HepG2 (cell line): ENCODE data around the gene FANCG. TPM values are rescaled to one million over a fixed set of nuclear protein-coding genes. Genes with fewer than 3 reads are reported as not detected.

ENCODE experiments used
- FOXA1 ChIP-seq, 2 experiments: fragments of 450-650 bp in 1 of 2; sonication (generic) in 1 of 2; formaldehyde crosslinking in 1 of 2; IDR thresholded peaks; 2 replicates each; pipeline versions ENCODE4 v1.4.0 to v1.6.1; 2016 to 2020; ENCODE audit warnings: missing genetic modification reagents in 1 of 2
- KAT2B ChIP-seq: fragments of 150-350 bp; IDR thresholded peaks from 2 replicates; pipeline ENCODE4 v1.6.1; 2014; ENCODE audit warnings: low read depth, low read length, borderline replicate concordance
- KDM3A ChIP-seq: IDR thresholded peaks from 2 replicates; pipeline ENCODE4 v1.6.1; 2018; ENCODE audit warnings: low read depth, missing compliant biosample characterization
- NFKBIZ ChIP-seq: IDR thresholded peaks from 2 replicates; pipeline ENCODE4 v1.6.1; 2018; ENCODE audit warnings: missing genetic modification reagents, missing compliant biosample characterization
- NFYB ChIP-seq: sonication (generic); formaldehyde crosslinking; IDR thresholded peaks from 2 replicates; pipeline ENCODE4 v1.4.0; 2020; ENCODE audit warnings: missing genetic modification reagents
- NFYC ChIP-seq: IDR thresholded peaks from 2 replicates; pipeline ENCODE4 v1.6.1; 2016; ENCODE audit warnings: missing genetic modification reagents, missing compliant biosample characterization
- SALL1 ChIP-seq: sonication (generic); formaldehyde crosslinking; IDR thresholded peaks from 2 replicates; pipeline ENCODE4 v1.8.0; 2022; ENCODE audit warnings: mild to moderate bottlenecking, missing genetic modification reagents
- SMAD3 ChIP-seq: sonication (generic); formaldehyde crosslinking; IDR thresholded peaks from 2 replicates; pipeline ENCODE4 v1.4.0; 2020; ENCODE audit warnings: missing genetic modification reagents
- SNAI1 ChIP-seq: sonication (generic); formaldehyde crosslinking; IDR thresholded peaks from 2 replicates; pipeline ENCODE4 v1.5.0; 2020; ENCODE audit warnings: mild to moderate bottlenecking, missing genetic modification reagents, borderline replicate concordance
- TBX3 ChIP-seq: fragments of 450-650 bp; IDR thresholded peaks from 2 replicates; pipeline ENCODE4 v1.6.1; 2017; ENCODE audit warnings: antibody characterized with exemption, mild to moderate bottlenecking, inconsistent platforms, borderline replicate concordance
- TOPORS ChIP-seq: sonication (generic); formaldehyde crosslinking; IDR thresholded peaks from 2 replicates; pipeline ENCODE4 v1.8.0; 2023; ENCODE audit warnings: mild to moderate bottlenecking, missing genetic modification reagents
- ZNF234 ChIP-seq: sonication (generic); formaldehyde crosslinking; conservative IDR thresholded peaks from 2 replicates; pipeline ENCODE4 v1.5.1; 2020; ENCODE audit warnings: mild to moderate bottlenecking, missing genetic modification reagents
- ZNF557 ChIP-seq: sonication (generic); formaldehyde crosslinking; IDR thresholded peaks from 2 replicates; pipeline ENCODE4 v1.4.0; 2020; ENCODE audit warnings: missing genetic modification reagents
- ZNF780A ChIP-seq: sonication (generic); formaldehyde crosslinking; IDR thresholded peaks from 2 replicates; pipeline ENCODE4 v1.8.0; 2022; ENCODE audit warnings: mild to moderate bottlenecking, missing genetic modification reagents, moderate library complexity
- ZNF850 ChIP-seq: sonication (generic); formaldehyde crosslinking; conservative IDR thresholded peaks from 2 replicates; pipeline ENCODE4 v1.9.0; 2021; ENCODE audit warnings: mild to moderate bottlenecking, missing genetic modification reagents
- polyA plus RNA-seq, 8 experiments: library from polyadenylated mRNA; depleted of rRNA in 3 of 8; stranded (reverse) in 7 of 8; unstranded in 1 of 8; fragments of >200 nt; fragmentation: Illumina TruSeq in 4 of 8; extraction: Trizol in 4 of 8; gene quantifications; 2 replicates each; pipeline versions ENCODE4 v1.2.1 to v1.2.3, GENCODE V29; 2011 to 2016; ENCODE audit warnings: low read depth in 4 of 8, missing spikeins in 1 of 8, mixed read lengths in 1 of 8; ENCODE audit not compliant: insufficient read depth in 1 of 8
- total RNA-seq, 5 experiments: library from RNA; depleted of rRNA; stranded (reverse); fragments of >200 nt; fragmentation: Illumina TruSeq; extraction: Trizol; gene quantifications; 2 replicates each; pipeline ENCODE4 v1.2.3, GENCODE V29; 2016; ENCODE audit warnings: low read depth in 1 of 5
- TF ChIP-seq, protein P1 (sequence below): sonication (generic); formaldehyde crosslinking; IDR thresholded peaks from 2 replicates; pipeline ENCODE4 v1.8.1; 2023; ENCODE audit warnings: missing genetic modification reagents, inconsistent platforms, borderline replicate concordance
- TF ChIP-seq, protein P2 (sequence below): sonication (generic); formaldehyde crosslinking; IDR thresholded peaks from 2 replicates; pipeline ENCODE4 v1.5.1; 2020; ENCODE audit warnings: missing genetic modification reagents, mild to moderate bottlenecking, borderline replicate concordance
- TF ChIP-seq, protein P3 (sequence below): IDR thresholded peaks from 2 replicates; pipeline ENCODE4 v1.6.1; 2016
- TF ChIP-seq, protein P4 (sequence below): sonication (generic); formaldehyde crosslinking; IDR thresholded peaks from 2 replicates; pipeline ENCODE4 v1.5.1; 2020; ENCODE audit warnings: mild to moderate bottlenecking, missing genetic modification reagents, moderate library complexity
- TF ChIP-seq, protein P5 (sequence below): sonication (generic); formaldehyde crosslinking; IDR thresholded peaks from 2 replicates; pipeline ENCODE4 v1.4.0; 2020; ENCODE audit warnings: missing genetic modification reagents, borderline replicate concordance

The FANCG gene
- total and polyA plus RNA-seq, 2 of the 13 experiments (the other 11 are each of a cell fraction or from before 2014, with no cell fraction given) = 14.4 to 45.1 TPM

DNA sequence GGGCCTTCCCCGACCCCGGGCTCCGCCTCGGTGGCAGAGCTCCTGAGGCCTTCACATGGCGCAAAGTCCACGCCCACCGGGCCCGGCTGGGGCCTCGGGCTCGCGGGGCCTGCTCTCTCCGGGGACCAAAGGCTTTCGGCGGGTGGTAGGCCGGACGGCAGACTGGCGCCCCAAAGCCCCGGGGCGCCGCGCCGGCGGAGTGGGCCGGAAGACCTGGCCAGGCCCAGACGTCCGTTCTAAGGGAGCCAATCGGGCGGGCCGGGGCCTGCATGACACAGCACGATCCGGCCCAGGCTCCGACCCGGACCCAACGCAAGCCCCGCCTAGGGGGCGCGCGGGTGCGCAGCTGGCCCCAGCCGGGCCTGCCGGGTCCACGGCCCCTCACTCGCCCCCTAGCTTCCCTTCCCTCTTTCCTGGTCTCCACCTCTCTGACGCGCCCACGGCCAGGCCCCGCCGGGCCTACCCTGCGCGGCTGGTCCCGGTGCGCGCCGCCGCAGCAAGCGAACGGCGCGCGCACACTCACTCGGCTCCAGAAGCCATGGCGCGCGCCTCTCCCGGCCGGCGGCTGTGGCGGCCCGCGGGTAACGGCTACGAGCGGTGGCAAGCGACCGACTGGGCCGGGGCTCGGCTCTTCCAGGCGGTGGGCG, 7.8 kb downstream of the FANCG start (continued):
- TF ChIP-seq, protein P1, sequence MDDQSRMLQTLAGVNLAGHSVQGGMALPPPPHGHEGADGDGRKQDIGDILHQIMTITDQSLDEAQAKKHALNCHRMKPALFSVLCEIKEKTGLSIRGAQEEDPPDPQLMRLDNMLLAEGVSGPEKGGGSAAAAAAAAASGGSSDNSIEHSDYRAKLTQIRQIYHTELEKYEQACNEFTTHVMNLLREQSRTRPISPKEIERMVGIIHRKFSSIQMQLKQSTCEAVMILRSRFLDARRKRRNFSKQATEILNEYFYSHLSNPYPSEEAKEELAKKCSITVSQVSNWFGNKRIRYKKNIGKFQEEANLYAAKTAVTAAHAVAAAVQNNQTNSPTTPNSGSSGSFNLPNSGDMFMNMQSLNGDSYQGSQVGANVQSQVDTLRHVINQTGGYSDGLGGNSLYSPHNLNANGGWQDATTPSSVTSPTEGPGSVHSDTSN (CRISPR knock-in tag) = no peak
- TF ChIP-seq NFYC (CRISPR knock-in tag) = no peak; the same call in 1 of the 2 replicates
- TF ChIP-seq KDM3A (CRISPR knock-in tag) = peak; percentile 49; the same call in 1 of the 2 replicates
- peak; percentile 61; the same call in 1 of the 2 replicates for TF ChIP-seq ZNF557 (CRISPR knock-in tag)
- TF ChIP-seq ZNF850 = no peak
- TF ChIP-seq, protein P2, sequence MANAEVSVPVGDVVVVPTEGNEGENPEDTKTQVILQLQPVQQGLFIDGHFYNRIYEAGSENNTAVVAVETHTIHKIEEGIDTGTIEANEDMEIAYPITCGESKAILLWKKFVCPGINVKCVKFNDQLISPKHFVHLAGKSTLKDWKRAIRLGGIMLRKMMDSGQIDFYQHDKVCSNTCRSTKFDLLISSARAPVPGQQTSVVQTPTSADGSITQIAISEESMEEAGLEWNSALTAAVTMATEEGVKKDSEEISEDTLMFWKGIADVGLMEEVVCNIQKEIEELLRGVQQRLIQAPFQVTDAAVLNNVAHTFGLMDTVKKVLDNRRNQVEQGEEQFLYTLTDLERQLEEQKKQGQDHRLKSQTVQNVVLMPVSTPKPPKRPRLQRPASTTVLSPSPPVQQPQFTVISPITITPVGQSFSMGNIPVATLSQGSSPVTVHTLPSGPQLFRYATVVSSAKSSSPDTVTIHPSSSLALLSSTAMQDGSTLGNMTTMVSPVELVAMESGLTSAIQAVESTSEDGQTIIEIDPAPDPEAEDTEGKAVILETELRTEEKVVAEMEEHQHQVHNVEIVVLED = no peak; the same call in 1 of the 2 replicates
- TF ChIP-seq FOXA1 (IDR thresholded peaks at IDR 0.05) = no peak
- 0 out of 2 replicates have a peak, but pooled peaks have one; percentile 8 for TF ChIP-seq FOXA1 (CRISPR knock-in tag; IDR thresholded peaks at IDR 0.05)
- no peak for TF ChIP-seq KAT2B
- TF ChIP-seq SNAI1 (CRISPR knock-in tag) = peak; percentile 90; the same call in 1 of the 2 replicates
- peak; percentile 97 for TF ChIP-seq TOPORS
- TF ChIP-seq ZNF234 (CRISPR knock-in tag) = peak; percentile 91; the same call in 1 of the 2 replicates
- TF ChIP-seq ZNF780A = no peak
- no peak for TF ChIP-seq TBX3
- TF ChIP-seq SALL1 = peak; percentile 64
- TF ChIP-seq, protein P3, sequence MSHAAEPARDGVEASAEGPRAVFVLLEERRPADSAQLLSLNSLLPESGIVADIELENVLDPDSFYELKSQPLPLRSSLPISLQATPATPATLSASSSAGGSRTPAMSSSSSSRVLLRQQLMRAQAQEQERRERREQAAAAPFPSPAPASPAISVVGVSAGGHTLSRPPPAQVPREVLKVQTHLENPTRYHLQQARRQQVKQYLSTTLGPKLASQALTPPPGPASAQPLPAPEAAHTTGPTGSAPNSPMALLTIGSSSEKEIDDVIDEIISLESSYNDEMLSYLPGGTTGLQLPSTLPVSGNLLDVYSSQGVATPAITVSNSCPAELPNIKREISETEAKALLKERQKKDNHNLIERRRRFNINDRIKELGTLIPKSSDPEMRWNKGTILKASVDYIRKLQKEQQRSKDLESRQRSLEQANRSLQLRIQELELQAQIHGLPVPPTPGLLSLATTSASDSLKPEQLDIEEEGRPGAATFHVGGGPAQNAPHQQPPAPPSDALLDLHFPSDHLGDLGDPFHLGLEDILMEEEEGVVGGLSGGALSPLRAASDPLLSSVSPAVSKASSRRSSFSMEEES (CRISPR knock-in tag) = no peak
- no peak for TF ChIP-seq SMAD3
- TF ChIP-seq, protein P4, sequence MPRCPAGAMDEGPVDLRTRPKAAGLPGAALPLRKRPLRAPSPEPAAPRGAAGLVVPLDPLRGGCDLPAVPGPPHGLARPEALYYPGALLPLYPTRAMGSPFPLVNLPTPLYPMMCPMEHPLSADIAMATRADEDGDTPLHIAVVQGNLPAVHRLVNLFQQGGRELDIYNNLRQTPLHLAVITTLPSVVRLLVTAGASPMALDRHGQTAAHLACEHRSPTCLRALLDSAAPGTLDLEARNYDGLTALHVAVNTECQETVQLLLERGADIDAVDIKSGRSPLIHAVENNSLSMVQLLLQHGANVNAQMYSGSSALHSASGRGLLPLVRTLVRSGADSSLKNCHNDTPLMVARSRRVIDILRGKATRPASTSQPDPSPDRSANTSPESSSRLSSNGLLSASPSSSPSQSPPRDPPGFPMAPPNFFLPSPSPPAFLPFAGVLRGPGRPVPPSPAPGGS (CRISPR knock-in tag) = no peak; the same call in 1 of the 2 replicates
- TF ChIP-seq NFKBIZ (CRISPR knock-in tag) = no peak
- TF ChIP-seq, protein P5, sequence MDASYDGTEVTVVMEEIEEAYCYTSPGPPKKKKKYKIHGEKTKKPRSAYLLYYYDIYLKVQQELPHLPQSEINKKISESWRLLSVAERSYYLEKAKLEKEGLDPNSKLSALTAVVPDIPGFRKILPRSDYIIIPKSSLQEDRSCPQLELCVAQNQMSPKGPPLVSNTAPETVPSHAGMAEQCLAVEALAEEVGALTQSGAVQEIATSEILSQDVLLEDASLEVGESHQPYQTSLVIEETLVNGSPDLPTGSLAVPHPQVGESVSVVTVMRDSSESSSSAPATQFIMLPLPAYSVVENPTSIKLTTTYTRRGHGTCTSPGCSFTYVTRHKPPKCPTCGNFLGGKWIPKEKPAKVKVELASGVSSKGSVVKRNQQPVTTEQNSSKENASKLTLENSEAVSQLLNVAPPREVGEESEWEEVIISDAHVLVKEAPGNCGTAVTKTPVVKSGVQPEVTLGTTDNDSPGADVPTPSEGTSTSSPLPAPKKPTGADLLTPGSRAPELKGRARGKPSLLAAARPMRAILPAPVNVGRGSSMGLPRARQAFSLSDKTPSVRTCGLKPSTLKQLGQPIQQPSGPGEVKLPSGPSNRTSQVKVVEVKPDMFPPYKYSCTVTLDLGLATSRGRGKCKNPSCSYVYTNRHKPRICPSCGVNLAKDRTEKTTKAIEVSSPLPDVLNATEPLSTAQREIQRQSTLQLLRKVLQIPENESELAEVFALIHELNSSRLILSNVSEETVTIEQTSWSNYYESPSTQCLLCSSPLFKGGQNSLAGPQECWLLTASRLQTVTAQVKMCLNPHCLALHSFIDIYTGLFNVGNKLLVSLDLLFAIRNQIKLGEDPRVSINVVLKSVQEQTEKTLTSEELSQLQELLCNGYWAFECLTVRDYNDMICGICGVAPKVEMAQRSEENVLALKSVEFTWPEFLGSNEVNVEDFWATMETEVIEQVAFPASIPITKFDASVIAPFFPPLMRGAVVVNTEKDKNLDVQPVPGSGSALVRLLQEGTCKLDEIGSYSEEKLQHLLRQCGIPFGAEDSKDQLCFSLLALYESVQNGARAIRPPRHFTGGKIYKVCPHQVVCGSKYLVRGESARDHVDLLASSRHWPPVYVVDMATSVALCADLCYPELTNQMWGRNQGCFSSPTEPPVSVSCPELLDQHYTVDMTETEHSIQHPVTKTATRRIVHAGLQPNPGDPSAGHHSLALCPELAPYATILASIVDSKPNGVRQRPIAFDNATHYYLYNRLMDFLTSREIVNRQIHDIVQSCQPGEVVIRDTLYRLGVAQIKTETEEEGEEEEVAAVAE (CRISPR knock-in tag) = no peak
- TF ChIP-seq NFYB (CRISPR knock-in tag) = peak; percentile 70
